GM20431 (cell line): ENCODE results near the gene RAF1.

ENCODE experiments used
- in situ Hi-C: fragments of 300-500 bp; cut with MseI, MboI; formaldehyde crosslinking; loops from one replicate; pipeline ENCODE4 v1.15.0; 2020; ENCODE audit warnings: low sequenced_read_pairs; ENCODE audit not compliant: unreplicated experiment

Gene RAF1

GRCh38 chr3:12663936-12664908 lies at the start of gene RAF1:
RAF1 (minus strand) TSS chr3:12664117; CDS start chr3:12618721, 45,396 bp downstream.
- in situ Hi-C loops: no loop called here

DNA sequence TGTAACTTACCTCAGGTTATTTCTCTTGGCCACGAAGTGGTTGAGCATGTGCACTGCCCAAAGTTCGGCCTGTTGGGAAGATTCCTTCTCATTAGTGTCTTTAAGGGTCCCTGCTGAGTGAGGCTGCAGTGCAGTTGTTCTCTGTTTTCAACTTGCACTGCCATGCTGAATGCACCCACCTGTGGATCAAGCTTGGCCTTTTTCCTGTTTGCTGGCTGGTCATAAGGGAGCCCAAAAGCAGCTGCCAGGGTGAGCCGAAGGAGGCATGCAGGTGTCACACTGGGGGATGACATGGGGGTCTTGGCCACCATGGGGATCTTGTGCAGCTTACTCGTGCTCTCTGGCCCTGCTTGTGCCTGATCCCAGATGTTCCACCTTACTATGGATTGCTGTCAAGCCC lies 46.1 kb upstream of the RAF1 start:
- in situ Hi-C loops: loop anchor here (25.0 kb wide), 1 partner anchor 573 kb away; no protein-coding TSS in a partner anchor

GRCh38 chr3:12709334-12709733 lies 45.4 kb upstream of the RAF1 start:
- in situ Hi-C loops: loop anchor here (25.0 kb wide), 1 partner anchor 572 kb away; no protein-coding TSS in a partner anchor

DNA sequence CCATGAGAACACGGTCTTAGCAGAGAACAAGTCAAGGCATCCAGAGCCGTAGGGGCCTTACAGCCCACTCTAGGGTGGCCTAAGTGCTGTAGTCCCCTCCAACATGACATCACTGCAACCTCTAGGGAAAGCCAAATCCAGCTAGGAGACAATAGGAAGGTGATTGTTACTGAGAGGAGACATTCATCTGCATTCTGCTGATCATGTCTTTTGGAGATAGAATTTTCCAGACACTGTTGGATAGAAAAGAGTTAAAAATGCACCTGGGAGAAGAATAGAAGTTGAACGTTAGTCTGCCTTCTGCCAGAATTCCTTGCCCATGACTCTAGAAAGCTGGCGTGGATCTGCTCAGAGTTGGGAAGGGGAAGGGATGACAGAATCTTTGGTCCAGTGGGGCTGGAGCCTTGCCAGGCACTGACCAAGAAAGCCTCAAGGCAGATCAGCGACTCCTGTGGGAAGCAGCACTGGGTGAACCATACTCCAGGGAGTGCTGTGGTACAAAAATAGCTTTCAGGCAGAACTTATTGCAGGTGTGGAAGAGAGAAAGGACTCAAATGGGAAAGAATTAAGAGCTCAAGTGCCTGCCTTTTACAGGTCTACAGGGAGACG lies 44.8 kb upstream of the RAF1 start:
- in situ Hi-C loops: loop anchor here (25.0 kb wide), 1 partner anchor 571 kb away; no protein-coding TSS in a partner anchor

DNA sequence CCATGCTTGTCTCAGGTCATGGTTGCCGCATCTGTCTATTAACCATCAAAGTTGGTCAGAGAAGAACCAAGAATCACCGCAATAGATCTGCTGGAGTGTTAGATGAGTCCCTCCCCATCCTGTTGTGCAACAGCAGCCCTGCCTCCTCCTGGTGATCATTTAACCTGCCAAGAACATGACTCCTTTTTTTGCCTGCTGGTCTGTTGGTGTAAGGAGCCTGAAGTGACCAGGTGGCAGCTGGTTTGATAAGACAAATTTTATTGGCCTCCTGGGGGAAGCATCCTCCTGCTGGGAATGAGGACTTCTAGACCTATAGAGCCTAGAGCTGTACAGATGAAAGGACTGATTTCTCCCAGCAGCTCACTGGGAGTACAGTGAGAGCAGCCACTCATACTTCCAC lies 43.5 kb upstream of the RAF1 start:
- in situ Hi-C loops: loop anchor here (25.0 kb wide), 1 partner anchor 570 kb away; no protein-coding TSS in a partner anchor

DNA sequence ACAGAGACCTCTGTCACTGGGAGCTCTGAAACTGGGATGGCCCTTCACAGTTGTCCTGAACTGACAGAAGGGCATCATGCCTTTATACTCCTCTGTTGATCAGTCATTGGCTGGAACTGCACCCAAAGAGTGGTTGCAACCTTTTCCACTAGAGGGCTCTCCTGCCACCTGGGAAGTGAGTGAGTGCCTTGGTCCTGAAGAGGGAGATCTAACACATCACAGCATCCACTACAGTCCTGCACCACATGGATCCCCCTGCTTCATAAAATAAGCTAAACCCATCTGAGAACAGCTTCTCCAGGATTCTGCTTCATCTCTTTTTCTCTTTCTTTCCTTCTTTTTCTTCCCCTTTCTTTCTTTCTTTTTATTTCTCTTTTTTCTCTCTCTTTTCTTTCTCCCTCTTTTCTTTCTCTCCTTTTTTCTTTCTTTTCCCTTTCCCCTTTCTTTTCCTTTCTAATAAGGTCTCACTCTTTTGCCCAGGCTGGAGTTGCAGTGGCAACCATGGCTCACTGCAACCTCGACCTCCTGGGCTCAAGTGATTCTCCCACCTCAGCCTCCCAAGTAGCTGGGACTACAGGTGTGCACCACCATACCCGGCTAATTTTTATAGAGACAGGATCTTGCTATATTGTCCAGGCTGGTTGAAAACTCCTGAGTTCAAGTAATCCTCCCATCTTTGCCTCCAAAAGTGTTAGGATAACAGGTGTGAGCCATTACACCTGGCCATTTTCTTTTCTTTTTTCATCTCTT lies 42.8 kb upstream of the RAF1 start:
- in situ Hi-C loops: loop anchor here (25.0 kb wide), 1 partner anchor 569 kb away; no protein-coding TSS in a partner anchor

- in situ Hi-C loops: loop anchor here (25.0 kb wide), 1 partner anchor 569 kb away; no protein-coding TSS in a partner anchor
These were observed 42.1 kb upstream of the RAF1 start for GRCh38 chr3:12705981-12706380.

GRCh38 chr3:12705374-12705926 lies 41.5 kb upstream of the RAF1 start:
- in situ Hi-C loops: loop anchor here (25.0 kb wide), 1 partner anchor 568 kb away; no protein-coding TSS in a partner anchor

DNA sequence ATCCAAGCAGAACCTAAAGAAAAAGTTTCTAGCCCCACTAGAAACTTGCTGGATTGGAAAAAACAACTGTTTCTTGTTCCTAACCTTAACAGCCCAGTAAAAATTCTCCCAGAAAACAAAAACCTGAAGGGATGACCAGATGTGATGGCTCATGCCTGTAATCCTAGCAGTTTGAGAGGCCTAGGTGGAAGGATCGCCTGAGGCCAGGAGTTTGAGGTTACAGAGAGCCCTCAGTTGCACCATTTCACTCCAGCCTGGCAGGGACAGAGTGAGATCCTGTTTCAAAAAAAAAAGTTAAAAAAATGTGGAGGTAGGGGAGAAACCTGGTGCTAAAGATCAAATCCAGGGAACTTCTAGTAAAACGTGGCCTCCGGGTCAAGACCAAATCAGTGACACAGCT lies 38.6 kb upstream of the RAF1 start:
- in situ Hi-C loops: loop anchor here (25.0 kb wide), 1 partner anchor 565 kb away; no protein-coding TSS in a partner anchor

DNA sequence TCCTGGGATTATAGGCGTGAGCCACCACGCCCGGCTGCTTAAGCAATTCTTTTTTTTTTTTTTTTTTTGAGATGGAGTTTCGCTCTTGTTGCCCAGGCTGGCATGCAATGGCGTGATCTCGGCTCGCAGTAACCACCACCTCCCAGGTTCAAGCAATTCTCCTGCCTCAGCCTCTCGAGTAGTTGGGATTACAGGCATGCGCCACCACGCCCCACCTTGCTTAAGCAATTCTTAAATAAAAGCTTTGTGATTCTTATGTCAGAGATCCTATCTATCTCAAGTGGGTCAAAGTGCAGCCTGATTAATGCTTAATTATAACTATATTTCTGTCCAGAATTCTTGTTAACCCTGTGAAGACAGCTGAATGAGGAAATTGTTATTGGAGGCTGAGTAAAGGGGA lies 37.7 kb upstream of the RAF1 start:
- in situ Hi-C loops: loop anchor here (25.0 kb wide), 1 partner anchor 564 kb away; no protein-coding TSS in a partner anchor

GRCh38 chr3:12700800-12701199 lies 36.9 kb upstream of the RAF1 start:
- in situ Hi-C loops: loop anchor here (25.0 kb wide), 1 partner anchor 563 kb away; no protein-coding TSS in a partner anchor

DNA sequence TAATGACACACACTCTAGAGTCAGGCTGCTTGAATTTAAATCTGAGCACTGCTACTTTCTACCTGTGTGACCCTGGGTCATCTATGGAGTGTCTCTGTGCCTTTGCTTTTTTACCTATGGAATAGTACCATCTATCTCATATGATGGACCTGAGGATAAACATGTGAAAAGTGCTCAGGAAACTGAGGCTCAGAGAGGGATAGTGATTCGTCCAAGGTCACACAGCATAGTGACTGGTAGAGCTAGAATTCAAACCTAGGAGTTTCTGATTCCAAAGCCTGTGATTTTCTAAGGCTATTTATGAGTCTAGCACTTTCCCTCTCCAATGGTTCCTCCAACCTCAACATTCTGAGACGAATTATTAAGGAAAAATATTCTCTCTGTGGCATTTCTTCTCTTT lies 32.0 kb upstream of the RAF1 start:
- in situ Hi-C loops: no loop called here

GRCh38 chr3:12695112-12695511 lies 31.2 kb upstream of the RAF1 start:
- in situ Hi-C loops: no loop called here

DNA sequence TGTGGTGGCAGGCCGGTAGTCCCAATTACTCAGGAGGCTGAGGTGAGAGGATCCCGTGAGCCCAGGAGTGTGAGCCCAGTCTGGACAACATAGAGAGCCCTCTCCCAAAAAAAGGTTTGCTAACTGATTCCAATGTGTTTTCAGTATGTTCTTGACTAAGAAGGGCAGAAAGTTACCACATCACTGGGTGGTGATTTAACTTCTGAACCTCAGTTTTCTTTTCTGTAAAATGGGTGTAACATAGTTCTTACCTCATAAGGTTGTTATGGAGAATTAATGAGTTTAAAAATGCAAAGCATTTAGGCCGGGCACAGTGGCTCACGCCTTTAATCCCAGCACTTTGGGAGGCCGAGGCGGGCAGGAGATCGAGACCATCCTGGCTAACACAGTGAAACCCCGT lies 28.5 kb upstream of the RAF1 start:
- in situ Hi-C loops: no loop called here

DNA sequence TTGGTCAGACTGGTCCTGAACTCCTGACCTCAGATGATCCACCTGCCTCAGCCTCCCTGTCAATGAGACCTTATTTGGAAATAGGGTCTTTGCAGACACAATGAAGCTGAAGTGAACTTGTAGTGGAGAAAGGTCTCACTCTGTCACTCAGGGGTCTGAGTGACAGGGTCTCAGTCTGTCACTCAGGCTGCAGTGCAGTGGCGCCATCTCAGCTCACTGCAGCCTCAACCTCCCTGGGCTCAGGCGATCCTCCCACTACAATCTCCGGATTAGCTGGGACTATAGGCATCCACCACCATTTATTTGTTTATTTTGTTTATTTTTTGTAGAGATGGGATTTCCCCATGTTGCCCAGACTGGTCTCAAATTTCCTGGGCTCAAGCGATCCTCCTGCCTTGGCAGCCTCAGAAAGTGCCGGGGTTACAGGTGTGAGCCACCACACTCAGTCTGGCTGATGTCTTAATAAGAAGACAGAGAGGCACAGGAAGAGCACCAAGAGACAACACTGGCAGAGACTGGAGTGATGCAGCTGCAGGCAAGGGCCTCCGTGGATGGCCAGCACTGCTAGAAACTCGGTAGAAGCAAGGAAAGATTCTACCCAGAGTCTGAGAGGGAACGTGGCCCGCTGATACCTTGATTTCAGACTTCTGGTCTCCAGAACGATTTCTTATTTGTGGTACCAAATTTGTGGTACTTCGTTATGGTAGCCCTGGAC lies 26.2 kb upstream of the RAF1 start:
- in situ Hi-C loops: no loop called here

DNA sequence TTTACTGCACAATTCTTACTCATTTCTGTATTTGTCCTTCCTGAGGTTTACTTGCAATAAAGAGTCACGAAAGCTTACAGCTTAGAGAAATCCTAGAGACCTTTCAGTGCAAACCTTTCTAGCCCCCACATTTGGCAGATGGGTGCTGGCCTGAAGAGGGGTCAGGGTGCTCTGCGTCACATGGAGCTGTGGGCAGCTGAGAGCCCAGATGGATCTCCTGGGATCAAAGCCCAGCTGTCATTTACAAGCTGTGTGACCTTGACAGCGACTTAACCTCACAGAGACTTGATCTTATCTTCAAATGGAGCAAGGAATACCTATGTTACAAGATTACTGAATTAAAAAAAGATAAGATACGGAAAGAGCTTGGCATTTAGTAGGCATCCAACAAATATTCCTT lies 24.0 kb upstream of the RAF1 start:
- in situ Hi-C loops: no loop called here

GRCh38 chr3:12686096-12686495 lies 22.2 kb upstream of the RAF1 start:
- in situ Hi-C loops: no loop called here

DNA sequence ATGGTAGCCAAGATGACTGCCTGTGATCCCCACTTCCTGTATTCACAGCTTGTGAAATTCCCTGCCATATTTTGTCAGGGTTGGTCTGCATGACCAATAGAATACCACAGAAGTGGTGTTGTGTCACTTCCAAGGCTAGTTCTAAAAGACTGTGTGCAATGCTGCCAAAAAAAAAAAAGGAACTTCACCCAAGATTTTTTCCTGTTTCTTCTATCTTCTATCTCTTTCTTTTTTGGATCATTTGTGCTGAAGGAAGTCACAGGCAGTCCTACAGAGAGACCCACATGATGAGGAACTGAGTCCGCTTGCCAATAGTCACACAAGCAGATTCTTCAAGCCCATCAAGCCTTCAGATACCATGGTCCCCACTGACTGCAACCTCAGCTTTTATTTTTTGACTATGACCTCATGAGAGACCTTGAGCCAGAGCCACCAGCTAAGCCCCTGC lies 18.1 kb upstream of the RAF1 start:
- in situ Hi-C loops: no loop called here
